VCaP (cell line): ENCODE measurements around the gene SMARCC2.
A peak's percentile ranks its signal among the peaks of the same experiment; 100 is the strongest.

Source experiments
- H3K27ac ChIP-seq: fragments of 450-650 bp; 2 replicates; pipeline ENCODE4 v1.5.1; 2017
- TF ChIP-seq, protein P1 (sequence below): fragments of 450-650 bp; conservative IDR thresholded peaks from 2 replicates; pipeline ENCODE4 v1.5.1; 2017; ENCODE audit warnings: mild to moderate bottlenecking, moderate library complexity

SMARCC2 gene

DNA sequence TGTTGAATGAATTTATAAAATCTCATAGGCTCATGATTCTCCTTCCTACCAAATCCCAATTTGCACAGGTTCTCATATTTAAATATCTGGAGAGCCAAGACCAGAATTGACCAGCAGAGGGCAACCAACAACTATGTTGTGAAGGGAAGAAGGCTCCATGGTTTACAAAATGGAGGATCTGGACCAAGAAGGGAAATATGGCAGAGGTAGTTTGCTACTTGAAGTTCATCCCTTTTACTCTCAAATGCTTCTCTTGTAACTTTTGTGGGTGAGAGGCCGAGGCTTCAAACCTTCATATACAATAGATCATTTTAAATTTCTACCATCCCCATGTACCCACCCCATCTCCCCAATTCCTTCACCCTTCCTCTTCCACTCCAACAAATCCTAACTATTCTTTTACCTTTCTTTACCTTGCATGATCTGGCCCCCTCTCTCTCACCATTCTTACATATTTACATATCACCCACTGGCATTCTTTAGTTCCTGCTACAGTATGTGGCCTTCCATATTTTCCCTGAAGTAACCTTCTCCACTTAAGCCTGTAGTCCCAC, 3.8 kb upstream of the SMARCC2 start:
- TF ChIP-seq, protein P1, sequence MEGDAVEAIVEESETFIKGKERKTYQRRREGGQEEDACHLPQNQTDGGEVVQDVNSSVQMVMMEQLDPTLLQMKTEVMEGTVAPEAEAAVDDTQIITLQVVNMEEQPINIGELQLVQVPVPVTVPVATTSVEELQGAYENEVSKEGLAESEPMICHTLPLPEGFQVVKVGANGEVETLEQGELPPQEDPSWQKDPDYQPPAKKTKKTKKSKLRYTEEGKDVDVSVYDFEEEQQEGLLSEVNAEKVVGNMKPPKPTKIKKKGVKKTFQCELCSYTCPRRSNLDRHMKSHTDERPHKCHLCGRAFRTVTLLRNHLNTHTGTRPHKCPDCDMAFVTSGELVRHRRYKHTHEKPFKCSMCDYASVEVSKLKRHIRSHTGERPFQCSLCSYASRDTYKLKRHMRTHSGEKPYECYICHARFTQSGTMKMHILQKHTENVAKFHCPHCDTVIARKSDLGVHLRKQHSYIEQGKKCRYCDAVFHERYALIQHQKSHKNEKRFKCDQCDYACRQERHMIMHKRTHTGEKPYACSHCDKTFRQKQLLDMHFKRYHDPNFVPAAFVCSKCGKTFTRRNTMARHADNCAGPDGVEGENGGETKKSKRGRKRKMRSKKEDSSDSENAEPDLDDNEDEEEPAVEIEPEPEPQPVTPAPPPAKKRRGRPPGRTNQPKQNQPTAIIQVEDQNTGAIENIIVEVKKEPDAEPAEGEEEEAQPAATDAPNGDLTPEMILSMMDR = peak; percentile 93
- H3K27ac ChIP-seq = peak overlapping the region; percentile 19; the same call in 1 of the 2 replicates

DNA sequence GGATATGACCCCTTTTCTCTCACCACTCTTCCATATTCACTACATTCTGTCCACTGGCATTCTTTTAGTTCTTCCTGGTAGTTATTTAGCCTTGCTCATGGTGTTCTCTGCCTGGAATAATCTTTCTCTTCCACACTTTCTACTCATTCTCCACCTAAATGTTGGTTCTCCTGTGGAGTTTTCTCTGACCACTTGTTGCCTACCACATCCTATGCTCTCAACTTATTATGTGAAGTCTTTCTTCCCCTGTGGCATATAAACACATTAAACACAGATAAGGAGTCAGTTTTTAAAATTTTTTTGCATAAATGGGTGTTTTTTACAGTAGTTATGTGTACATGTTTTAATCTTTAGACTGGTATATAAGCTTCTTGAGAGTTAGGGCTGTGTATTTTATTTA, 3.3 kb upstream of the SMARCC2 start:
- TF ChIP-seq, protein P1 = no peak
- no peak overlapping the region for H3K27ac ChIP-seq

DNA sequence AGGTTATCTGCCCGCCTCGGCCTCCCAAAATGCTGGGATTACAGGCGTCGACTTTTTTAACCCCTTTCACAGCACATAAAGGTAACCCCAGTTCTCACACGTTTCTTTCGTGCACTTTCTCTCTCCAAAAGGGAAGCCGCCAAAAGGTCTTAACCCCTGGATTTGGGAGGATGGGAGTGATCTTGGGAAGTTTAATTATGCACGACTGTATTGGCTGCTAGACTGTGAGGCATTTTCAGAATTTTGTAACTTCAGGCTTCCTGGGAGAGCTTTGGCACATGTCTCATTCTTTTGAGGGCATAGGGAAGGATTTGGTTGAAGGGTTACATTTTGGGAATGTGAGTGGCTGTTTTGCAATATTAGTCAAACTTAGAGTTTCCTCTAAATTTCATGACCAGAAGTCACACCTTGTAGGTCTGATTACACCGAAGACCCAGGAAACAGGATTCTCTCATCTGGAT, 1.4 kb upstream of the SMARCC2 start:
- no peak overlapping the region for H3K27ac ChIP-seq

DNA sequence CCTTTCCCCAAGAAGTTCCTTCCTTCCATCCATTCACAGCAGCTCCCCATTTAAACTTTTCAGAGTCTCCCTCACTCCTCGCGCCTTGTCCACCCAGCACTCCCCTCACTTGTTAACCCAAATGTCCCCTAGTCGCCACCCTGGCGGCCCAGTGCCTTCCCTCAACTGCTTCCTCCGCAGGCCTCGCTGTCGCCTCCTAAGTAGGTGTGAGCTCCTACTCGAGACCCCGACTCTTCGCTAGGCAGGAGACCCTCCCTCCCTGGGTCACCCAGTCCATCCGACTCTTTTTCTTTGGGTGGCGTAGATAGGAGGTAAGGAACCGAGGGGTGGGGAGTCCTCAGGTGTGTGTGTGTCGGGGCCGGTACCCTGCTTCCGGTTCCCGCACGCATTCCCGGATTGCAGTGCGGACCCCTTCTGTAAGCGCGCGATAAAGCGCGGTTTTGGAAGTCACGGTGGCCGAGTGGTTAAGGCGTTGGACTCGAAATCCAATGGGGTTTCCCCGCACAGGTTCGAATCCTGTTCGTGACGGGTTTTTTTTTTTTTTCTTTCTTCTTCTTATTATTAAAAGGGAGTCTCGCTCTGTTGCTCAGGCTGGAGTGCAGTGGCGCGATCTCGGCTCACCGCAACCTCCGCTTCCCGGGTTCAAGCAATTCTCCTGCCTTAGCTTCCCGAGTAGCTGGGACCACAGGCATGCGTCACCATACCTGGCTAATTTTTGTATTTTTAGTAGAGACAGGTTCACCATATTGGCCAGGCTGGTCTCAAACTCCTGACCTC, 823 bp upstream of the SMARCC2 start:
- TF ChIP-seq, protein P1 = no peak
- H3K27ac ChIP-seq = peak overlapping the region; percentile 82; the same call in 1 of the 2 replicates

More for the DNA sequence above, 1.4 kb upstream of the SMARCC2 start:
- TF ChIP-seq, protein P1 = no peak

DNA sequence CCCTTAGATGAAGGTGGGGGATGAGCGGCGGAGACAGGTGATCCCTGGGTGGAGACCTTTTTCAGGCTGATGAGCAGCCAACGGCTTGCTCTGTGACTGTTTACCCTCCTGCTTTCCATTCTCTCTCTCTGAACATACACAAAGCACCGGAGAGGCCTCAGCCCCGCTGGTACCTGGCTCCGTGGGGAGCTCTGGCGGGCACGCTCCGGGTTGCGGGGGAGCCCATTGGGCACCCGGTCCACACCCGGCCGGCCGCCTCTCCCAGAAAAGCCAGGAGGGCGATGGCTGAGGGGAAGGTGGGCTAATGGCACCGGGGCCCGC, 545 bp downstream of the SMARCC2 start:
- peak overlapping the region; percentile 82 for H3K27ac ChIP-seq
- TF ChIP-seq, protein P1 = no peak

DNA sequence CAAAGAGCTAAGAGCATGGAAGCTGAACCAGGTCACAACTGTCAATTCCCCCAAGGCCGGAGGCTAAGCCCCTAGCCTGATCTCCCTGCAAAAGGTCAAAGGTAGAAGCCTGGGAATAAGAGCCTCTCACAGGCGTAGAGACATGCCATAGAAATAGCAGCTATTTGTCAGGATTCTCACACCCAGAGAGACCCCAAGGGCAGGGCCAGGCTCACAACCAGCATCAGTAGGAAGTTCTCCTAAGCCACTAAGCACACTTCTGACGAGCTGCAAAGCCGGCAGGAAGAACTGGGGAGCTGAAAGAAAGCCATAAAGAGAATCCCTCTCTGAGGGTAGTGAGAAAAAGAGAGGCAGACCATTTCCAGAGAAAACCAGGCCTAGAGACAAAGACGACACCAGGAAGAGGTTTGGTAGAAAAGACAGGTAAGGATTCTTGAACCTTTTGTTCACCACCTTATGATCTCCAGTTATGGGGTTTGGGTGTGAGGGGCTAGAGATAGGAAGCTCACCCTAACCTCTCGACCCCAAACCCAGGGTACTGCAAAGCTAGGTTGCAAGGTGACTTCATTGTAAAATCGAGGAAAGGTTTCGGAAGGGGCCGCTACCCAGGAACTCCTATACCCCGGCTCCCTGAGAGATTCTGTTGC, 1.0 kb downstream of the SMARCC2 start:
- peak overlapping the region; percentile 82 for H3K27ac ChIP-seq
- TF ChIP-seq, protein P1 = no peak

DNA sequence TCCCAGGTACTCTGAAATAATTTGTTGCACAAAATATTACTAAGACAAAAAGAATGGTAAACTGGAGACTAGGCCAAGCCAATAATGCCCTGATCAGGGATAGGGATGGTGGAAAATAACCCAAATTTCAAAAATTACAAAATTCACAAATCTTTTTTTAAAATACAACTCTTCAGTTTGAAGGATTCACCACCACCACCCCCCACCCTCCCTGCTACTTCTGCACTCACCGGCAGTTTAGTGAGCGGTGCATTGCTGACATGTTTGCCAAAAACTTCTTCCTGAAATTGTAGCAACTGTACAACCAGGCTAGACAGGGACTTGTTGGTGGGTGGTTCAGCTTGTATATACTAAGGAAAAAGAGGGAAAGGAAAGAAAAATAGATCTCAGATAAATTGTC, 2.3 kb downstream of the SMARCC2 start:
- H3K27ac ChIP-seq = peak overlapping the region; percentile 82; the same call in 1 of the 2 replicates
- TF ChIP-seq, protein P1 = no peak
